HEK293T (cell line): ENCODE data around the gene CD83.

Experiments used
- CTCF ChIA-PET: fragments of 350-600 bp; formaldehyde crosslinking; extraction: SDS; loops from one replicate; lab custom pipeline; 2021; ENCODE audit warnings: antibody characterized with exemption, inconsistent platforms; lab: Yijun Ruan, JAX
- POLR2A ChIA-PET: fragments of 350-600 bp; formaldehyde crosslinking; extraction: SDS; loops from one replicate; lab custom pipeline; 2020; ENCODE audit warnings: antibody characterized with exemption, inconsistent platforms; lab: Yijun Ruan, JAX
- DNase-seq: peaks from one replicate; pipeline ENCODE4 v3.0.0; 2012; ENCODE audit warnings: mixed read lengths; ENCODE audit errors: extremely low spot score
- ARNT ChIP-seq: fragments of 450-650 bp; IDR thresholded peaks from 2 replicates; pipeline ENCODE4 v1.6.1; 2017; ENCODE audit warnings: mild to moderate bottlenecking
- BHLHE40 ChIP-seq: fragments of 450-650 bp; IDR thresholded peaks from 2 replicates; pipeline ENCODE4 v1.6.1; 2016; ENCODE audit warnings: mild to moderate bottlenecking, moderate library complexity, borderline replicate concordance
- CTBP1 ChIP-seq: fragments of 450-650 bp; IDR thresholded peaks from 2 replicates; pipeline ENCODE4 v1.6.1; 2016; ENCODE audit warnings: borderline replicate concordance
- ELF4 ChIP-seq: fragments of 450-650 bp; IDR thresholded peaks from 2 replicates; pipeline ENCODE4 v1.6.1; 2017; ENCODE audit warnings: antibody characterized with exemption
- FOXA1 ChIP-seq: fragments of 450-650 bp; IDR thresholded peaks from 2 replicates; pipeline ENCODE4 v1.6.1; 2016; ENCODE audit warnings: mild to moderate bottlenecking
- FOXK2 ChIP-seq: fragments of 450-650 bp; IDR thresholded peaks from 2 replicates; pipeline ENCODE4 v1.6.1; 2016; ENCODE audit warnings: mild to moderate bottlenecking
- FOXM1 ChIP-seq: fragments of 450-650 bp; IDR thresholded peaks from 2 replicates; pipeline ENCODE4 v1.6.1; 2017; ENCODE audit warnings: mild to moderate bottlenecking, borderline replicate concordance
- HDGF ChIP-seq: fragments of 450-650 bp; IDR thresholded peaks from 2 replicates; pipeline ENCODE4 v1.6.1; 2017; ENCODE audit warnings: antibody characterized with exemption, borderline replicate concordance
- L3MBTL2 ChIP-seq: fragments of 450-650 bp; conservative IDR thresholded peaks from 2 replicates; pipeline ENCODE4 v1.6.1; 2016; ENCODE audit warnings: mild to moderate bottlenecking
- LEF1 ChIP-seq: fragments of 450-650 bp; IDR thresholded peaks from 2 replicates; pipeline ENCODE4 v1.6.1; 2017; ENCODE audit warnings: mild to moderate bottlenecking, borderline replicate concordance
- NFRKB ChIP-seq: fragments of 450-650 bp; IDR thresholded peaks from 2 replicates; pipeline ENCODE4 v1.6.1; 2016; ENCODE audit warnings: mild to moderate bottlenecking, moderate library complexity
- SP1 ChIP-seq: fragments of 450-650 bp; IDR thresholded peaks from 2 replicates; pipeline ENCODE4 v1.6.1; 2017
- SUZ12 ChIP-seq: fragments of 450-650 bp; IDR thresholded peaks from 2 replicates; pipeline ENCODE4 v1.6.1; 2016; ENCODE audit warnings: mild to moderate bottlenecking
- TARDBP ChIP-seq: fragments of 450-650 bp; IDR thresholded peaks from 2 replicates; pipeline ENCODE4 v1.6.1; 2016
- ZNF384 ChIP-seq: fragments of 450-650 bp; IDR thresholded peaks from 2 replicates; pipeline ENCODE4 v1.6.1; 2016
- TF ChIP-seq, protein P1 (sequence below): fragments of 450-650 bp; IDR thresholded peaks from 2 replicates; pipeline ENCODE4 v1.6.1; 2016

The CD83 gene

DNA sequence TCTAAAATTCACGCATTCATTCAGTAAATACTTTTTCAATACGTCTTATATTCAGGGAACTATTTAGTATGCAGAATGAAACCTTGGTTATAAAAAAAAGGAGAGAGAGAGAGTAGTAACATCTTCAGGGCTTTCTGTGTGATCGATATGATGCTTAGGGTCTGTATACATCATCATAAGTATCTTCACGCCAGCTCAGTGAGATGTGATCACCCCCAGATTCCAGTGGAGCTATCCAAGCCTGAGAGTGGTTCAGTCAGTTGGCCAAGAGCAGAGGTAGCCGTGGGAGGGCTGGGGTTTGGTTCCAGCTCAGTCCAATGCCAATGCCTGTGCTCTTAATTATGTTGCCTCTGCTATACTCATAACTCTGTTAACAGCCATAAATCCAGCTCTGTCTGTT is 8.6 kb downstream of the CD83 start:
- POLR2A ChIA-PET, result interaction anchor here (1.3 kb wide), 1 partner anchor 8 kb away, joined by 4 read pairs; the partner anchor contains the start of gene CD83
- CTCF ChIA-PET, result no interaction called here
- TF ChIP-seq L3MBTL2 (no peak), BHLHE40 (no peak), ARNT (no peak), CTBP1 (no peak), ZNF384 (no peak)
- TF ChIP-seq, protein P1, sequence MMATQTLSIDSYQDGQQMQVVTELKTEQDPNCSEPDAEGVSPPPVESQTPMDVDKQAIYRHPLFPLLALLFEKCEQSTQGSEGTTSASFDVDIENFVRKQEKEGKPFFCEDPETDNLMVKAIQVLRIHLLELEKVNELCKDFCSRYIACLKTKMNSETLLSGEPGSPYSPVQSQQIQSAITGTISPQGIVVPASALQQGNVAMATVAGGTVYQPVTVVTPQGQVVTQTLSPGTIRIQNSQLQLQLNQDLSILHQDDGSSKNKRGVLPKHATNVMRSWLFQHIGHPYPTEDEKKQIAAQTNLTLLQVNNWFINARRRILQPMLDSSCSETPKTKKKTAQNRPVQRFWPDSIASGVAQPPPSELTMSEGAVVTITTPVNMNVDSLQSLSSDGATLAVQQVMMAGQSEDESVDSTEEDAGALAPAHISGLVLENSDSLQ, result no peak

DNA sequence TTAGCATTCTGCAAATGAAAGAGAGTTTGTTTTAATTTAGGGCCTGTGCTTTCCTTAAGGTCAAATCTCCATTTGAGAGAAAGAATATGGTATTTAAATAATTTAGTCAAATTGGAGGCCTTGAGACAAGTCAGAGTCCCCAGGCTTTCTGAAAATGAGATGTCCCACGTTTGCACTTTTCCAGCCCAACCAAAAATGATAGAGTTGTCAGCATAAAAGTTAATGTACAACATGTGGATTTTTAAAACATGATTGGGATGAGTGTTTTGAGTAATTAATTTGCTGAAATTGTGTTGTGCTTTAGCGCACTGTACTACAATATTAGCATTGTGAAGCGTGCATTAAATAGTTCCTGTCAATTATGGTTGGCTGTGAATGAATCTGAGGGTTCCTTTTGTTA is 10.0 kb downstream of the CD83 start:
- no peak for DNase-seq
- CTCF ChIA-PET, result interaction anchor here (0.6 to 1.3 kb wide), 2 partner anchors 17 to 61 kb away, joined by 3 to 4 read pairs; no protein-coding TSS in a partner anchor
- POLR2A ChIA-PET, result no interaction called here
- TF ChIP-seq FOXM1, result no peak
- TF ChIP-seq ELF4, result no peak
- TF ChIP-seq ZNF384, result no peak
- no peak for TF ChIP-seq FOXK2
- TF ChIP-seq BHLHE40, result no peak
- TF ChIP-seq SUZ12, result no peak

More for the DNA sequence above, 8.6 kb downstream of the CD83 start:
- no peak for DNase-seq

DNA sequence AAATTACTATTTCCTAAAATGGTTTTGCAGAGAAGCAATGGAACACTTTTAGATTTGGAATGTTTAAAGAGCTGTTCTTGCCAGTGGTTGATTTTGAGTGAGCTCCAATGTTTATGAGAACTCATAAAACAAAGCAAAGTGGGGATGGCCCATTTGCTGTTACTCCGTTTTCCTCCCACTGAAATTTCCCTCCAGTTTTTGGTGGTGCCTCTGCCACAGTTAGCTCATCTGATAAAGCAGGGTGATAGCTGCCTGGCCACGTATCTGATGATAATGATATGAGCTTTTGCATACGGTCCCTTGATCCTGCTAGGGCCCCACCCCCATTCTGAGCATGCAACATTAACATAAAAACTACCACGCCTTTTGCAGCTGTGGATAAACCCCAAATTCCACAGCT is 10.4 kb downstream of the CD83 start:
- no peak for DNase-seq
- POLR2A ChIA-PET, result no interaction called here
- CTCF ChIA-PET, result interaction anchor here (0.6 to 1.3 kb wide), 2 partner anchors 17 to 61 kb away, joined by 3 to 4 read pairs; no protein-coding TSS in a partner anchor
- TF ChIP-seq NFRKB, result no peak
- TF ChIP-seq L3MBTL2, result no peak
- no peak for TF ChIP-seq TARDBP
- no peak for TF ChIP-seq LEF1
- TF ChIP-seq FOXK2, result no peak
- TF ChIP-seq, protein P1, result no peak
- no peak for TF ChIP-seq HDGF
- TF ChIP-seq ZNF384, result no peak
- no peak for TF ChIP-seq FOXA1
- no peak for TF ChIP-seq ARNT
- TF ChIP-seq CTBP1, result no peak

DNA sequence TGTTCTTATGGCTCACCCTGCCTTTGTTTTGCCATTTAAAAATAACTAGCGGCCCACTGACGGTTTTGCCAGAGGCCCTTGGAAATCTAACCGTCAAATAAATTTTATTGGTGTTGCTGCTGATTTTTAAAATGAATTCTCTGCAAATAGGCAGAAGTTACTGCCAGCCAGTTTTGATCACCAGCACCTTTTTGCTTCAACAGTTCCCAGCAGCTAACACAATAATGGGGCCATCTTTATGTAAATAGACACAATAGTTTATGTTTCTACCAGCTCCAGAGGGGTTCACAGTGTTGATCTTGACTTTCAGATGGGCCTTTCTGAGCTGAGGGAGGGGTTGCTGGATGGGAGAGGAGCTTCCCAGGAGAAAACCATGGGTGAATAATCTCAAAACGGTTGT is 11.2 kb downstream of the CD83 start:
- TF ChIP-seq BHLHE40 (no peak), ELF4 (no peak), LEF1 (no peak)
- ChIA-PET CTCF (interaction anchor here (0.6 to 1.6 kb wide), 5 partner anchors 9 to 219 kb away, joined by 3 to 17 read pairs (median 4); no protein-coding TSS in a partner anchor), POLR2A (no interaction called here)
- no peak for DNase-seq

DNA sequence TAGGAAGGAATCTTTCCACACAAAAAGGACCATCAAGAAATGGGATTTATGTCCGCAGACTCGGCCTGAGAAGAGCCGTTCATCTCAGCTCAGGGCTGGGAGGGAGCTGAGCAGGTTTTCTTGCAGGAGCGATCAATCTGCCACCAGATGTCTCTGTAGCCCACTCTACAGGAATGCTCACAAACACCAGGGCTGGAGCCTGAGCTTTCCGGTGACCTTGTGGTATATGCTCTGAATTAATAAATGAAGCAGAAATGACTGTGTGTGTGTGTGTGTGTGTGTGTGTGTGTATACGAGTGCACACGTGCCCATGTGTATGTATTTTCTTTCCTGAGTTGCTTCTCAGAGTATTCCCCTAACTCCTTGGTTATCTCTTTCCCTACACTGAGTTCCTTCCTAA is 12.0 kb downstream of the CD83 start:
- DNase-seq, result peak; percentile 74
- TF ChIP-seq SP1 (no peak), ARNT (no peak), FOXK2 (no peak), LEF1 (no peak), L3MBTL2 (no peak), ZNF384 (no peak), TARDBP (no peak), FOXM1 (no peak), NFRKB (no peak), SUZ12 (no peak), CTBP1 (no peak), HDGF (no peak), BHLHE40 (no peak), FOXA1 (no peak), ELF4 (no peak)
- TF ChIP-seq, protein P1, result no peak
- ChIA-PET POLR2A (no interaction called here), CTCF (interaction anchor here (0.6 to 1.6 kb wide), 8 partner anchors 10 to 970 kb away, joined by 3 to 17 read pairs (median 3); no protein-coding TSS in a partner anchor)

DNA sequence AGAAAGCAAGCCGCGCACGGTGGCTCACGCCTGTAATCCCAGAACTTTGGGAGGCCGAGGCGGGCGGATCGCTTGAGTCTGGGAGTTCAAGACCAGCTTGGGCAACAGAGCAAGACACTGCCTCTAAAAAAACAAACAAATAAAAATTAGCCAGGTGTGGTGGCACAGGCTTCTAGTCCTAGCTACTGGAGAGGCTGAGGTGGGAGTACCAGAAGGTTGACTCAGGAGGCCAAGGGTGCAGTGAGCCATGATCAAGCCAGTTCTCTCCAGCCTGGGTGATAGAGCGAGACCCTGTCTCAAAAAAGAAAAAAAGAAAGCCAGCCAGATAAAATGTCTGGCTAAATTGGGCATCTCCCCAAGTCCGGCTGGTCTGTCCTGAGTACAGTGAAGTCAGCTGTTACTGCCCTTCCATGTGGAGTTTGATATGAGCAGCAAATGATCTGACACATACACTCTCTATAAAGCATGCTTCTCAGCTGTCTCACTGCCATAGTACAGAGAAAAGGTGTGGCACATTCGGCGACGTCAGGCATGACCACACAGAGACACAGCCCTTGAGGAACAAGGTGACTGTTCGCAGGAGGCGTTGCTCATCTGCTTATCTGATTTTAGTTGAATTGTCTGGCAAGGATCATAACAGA is 13.0 kb downstream of the CD83 start:
- ChIA-PET CTCF (no interaction called here), POLR2A (no interaction called here)
- no peak for DNase-seq
- TF ChIP-seq SUZ12 (no peak), L3MBTL2 (no peak), ZNF384 (no peak), ARNT (no peak), CTBP1 (no peak), NFRKB (no peak), FOXK2 (no peak), ELF4 (no peak), HDGF (no peak), BHLHE40 (no peak), SP1 (no peak), FOXM1 (no peak), LEF1 (no peak), TARDBP (no peak), FOXA1 (no peak)
- TF ChIP-seq, protein P1, result no peak
